Nephron progenitor cell (in vitro differentiated cells): ENCODE data around the gene SAP30L.
A peak's percentile ranks its signal among the peaks of the same experiment; 100 is the strongest.

ENCODE experiments used
- DNase-seq: peaks from one replicate; pipeline ENCODE4 v3.0.0; 2021
- H3K27ac Mint-ChIP-seq: 2 replicates; pipeline ENCODE4 v1.8.0; 2021; ENCODE audit warnings: mild to moderate bottlenecking, moderate library complexity, mixed read lengths
- H3K27me3 Mint-ChIP-seq: 2 replicates; pipeline ENCODE4 v1.8.0; 2021; ENCODE audit warnings: mild to moderate bottlenecking, low read depth, mixed read lengths; ENCODE audit not compliant: poor library complexity
- H3K36me3 Mint-ChIP-seq: 2 replicates; pipeline ENCODE4 v1.8.0; 2021; ENCODE audit warnings: low read depth, mixed read lengths
- H3K4me1 Mint-ChIP-seq: 2 replicates; pipeline ENCODE4 v1.8.0; 2021; ENCODE audit warnings: mixed read lengths
- H3K4me3 Mint-ChIP-seq: 2 replicates; pipeline ENCODE4 v1.8.0; 2021; ENCODE audit warnings: mild to moderate bottlenecking, moderate library complexity, mixed read lengths
- H3K9me3 Mint-ChIP-seq: 2 replicates; pipeline ENCODE4 v1.8.0; 2021; ENCODE audit warnings: mild to moderate bottlenecking, moderate library complexity, mixed read lengths
- TF ChIP-seq, protein P1 (sequence below): fragments of 200-600 bp; sonication (generic); IDR thresholded peaks from 2 replicates; pipeline ENCODE4 v1.5.0; 2021; ENCODE audit warnings: antibody characterized with exemption

The SAP30L gene

GRCh38 chr5:154482528-154483449 is 37.0 kb downstream of the SAP30L start:
- peak; percentile 71 for DNase-seq
- Mint-ChIP-seq H3K27me3 (peaks cover 100% of the 10 kb centered on the region), H3K27ac (no peak overlapping the region), H3K9me3 (no peaks in the 10 kb centered on the region), H3K36me3 (no peaks in the 10 kb centered on the region), H3K4me3 (peak overlapping the region; percentile 75), H3K4me1 (peaks cover 68% of the 10 kb centered on the region)
- TF ChIP-seq, protein P1, sequence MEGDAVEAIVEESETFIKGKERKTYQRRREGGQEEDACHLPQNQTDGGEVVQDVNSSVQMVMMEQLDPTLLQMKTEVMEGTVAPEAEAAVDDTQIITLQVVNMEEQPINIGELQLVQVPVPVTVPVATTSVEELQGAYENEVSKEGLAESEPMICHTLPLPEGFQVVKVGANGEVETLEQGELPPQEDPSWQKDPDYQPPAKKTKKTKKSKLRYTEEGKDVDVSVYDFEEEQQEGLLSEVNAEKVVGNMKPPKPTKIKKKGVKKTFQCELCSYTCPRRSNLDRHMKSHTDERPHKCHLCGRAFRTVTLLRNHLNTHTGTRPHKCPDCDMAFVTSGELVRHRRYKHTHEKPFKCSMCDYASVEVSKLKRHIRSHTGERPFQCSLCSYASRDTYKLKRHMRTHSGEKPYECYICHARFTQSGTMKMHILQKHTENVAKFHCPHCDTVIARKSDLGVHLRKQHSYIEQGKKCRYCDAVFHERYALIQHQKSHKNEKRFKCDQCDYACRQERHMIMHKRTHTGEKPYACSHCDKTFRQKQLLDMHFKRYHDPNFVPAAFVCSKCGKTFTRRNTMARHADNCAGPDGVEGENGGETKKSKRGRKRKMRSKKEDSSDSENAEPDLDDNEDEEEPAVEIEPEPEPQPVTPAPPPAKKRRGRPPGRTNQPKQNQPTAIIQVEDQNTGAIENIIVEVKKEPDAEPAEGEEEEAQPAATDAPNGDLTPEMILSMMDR, result no peak

- DNase-seq, result no peak
- H3K27ac Mint-ChIP-seq, result no peak overlapping the region
- H3K4me1 Mint-ChIP-seq, result peaks cover 69% of the 10 kb centered on the region
- H3K27me3 Mint-ChIP-seq, result peaks cover 99% of the 10 kb centered on the region
- no peaks in the 10 kb centered on the region for H3K36me3 Mint-ChIP-seq
- peak overlapping the region; percentile 68 for H3K4me3 Mint-ChIP-seq
- no peaks in the 10 kb centered on the region for H3K9me3 Mint-ChIP-seq
- TF ChIP-seq, protein P1, result no peak
These were observed 38.0 kb downstream of the SAP30L start for GRCh38 chr5:154483654-154484392.

- no peak for DNase-seq
These were observed 38.7 kb downstream of the SAP30L start for GRCh38 chr5:154484393-154485095.

DNA sequence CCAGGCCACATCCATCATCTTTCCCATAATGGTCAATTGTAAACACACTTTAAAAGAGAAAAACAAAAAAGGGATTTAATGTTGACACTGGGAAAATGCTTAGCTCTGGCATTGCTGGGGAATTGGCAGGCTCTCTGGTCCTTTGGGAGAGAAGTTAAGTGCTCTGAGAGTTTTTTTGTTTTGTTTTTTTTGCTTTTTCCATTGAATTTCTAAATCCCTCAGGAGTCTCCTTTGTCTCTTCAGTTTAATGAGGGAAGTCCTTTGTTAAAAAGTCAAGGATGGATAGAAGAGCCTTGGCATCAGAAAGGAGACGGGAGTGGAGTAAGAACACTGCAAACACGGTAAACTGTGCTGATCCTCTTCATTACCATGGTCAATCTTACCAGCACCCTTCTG is 39.3 kb downstream of the SAP30L start:
- Mint-ChIP-seq H3K36me3 (no peaks in the 10 kb centered on the region), H3K4me1 (peaks cover 66% of the 10 kb centered on the region), H3K27me3 (peaks cover 97% of the 10 kb centered on the region), H3K4me3 (peak overlapping the region; percentile 68), H3K9me3 (no peaks in the 10 kb centered on the region), H3K27ac (no peak overlapping the region)
- TF ChIP-seq, protein P1, result no peak
- no peak for DNase-seq

More at GRCh38 chr5:154484393-154485095, 38.7 kb downstream of the SAP30L start:
- no peaks in the 10 kb centered on the region for H3K9me3 Mint-ChIP-seq
- TF ChIP-seq, protein P1, result no peak
- no peak overlapping the region for H3K27ac Mint-ChIP-seq
- H3K4me1 Mint-ChIP-seq, result peaks cover 66% of the 10 kb centered on the region
- H3K4me3 Mint-ChIP-seq, result peak overlapping the region; percentile 68
- no peaks in the 10 kb centered on the region for H3K36me3 Mint-ChIP-seq
- peaks cover 99% of the 10 kb centered on the region for H3K27me3 Mint-ChIP-seq

DNA sequence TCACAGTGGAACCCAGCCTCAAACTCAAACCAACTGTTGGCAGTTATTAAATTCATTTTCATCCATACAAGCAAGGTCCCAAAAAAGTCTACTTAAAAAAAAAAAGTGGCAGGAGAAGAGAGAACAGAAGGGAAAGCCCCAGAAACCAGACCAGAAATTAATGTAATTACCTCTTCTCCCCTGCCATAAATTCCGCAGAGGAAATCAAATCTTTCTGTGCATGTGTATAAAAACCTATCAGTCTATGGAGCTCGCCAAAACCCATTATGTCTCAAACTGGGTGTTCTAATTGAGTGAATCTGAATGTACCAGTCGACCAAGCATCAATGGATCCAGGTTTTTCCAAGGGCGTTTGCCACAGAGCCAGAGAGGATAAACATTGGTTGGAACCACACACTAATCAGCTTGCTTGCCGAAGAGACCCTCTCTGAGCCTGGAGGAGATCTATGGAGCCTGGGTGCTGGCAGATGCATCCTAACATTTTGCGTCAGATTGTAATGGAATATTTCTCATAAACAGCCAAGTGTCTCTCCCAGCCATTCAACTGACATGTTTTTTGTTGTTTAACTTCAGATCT is 40.1 kb downstream of the SAP30L start:
- peaks cover 59% of the 10 kb centered on the region for H3K4me1 Mint-ChIP-seq
- peak overlapping the region; percentile 68 for H3K4me3 Mint-ChIP-seq
- no peak overlapping the region for H3K27ac Mint-ChIP-seq
- TF ChIP-seq, protein P1, result no peak
- H3K36me3 Mint-ChIP-seq, result no peaks in the 10 kb centered on the region
- peaks cover 97% of the 10 kb centered on the region for H3K27me3 Mint-ChIP-seq
- DNase-seq, result no peak
- H3K9me3 Mint-ChIP-seq, result no peaks in the 10 kb centered on the region
